NCI-H2029 treated with DMSO at 0.1 percent for 48 hours (cell line): ENCODE results near the gene KIFC1.

Experiments
- DNase-seq: peaks from one replicate; lab custom pipeline; 2025; lab: John Stamatoyannopoulos, UW

The KIFC1 gene

DNA sequence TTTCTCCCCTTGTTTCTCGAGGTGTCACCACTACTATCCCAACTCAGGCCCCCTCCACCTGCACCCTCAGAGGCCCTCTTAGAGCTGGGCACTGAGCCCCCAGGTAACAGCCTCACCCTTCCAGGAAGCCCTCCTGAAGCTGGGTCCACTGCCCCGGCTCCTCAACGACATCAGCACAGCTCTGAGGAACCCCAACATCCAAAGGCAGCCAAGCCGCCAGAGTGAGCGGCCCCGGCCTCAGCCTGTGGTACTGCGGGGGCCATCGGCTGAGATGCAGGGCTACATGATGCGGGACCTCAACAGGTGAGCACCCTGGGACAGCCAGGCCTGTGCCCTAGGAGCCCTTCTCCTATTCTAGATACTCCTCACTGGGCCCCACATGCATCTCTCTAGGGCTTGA lies 49.8 kb downstream of the KIFC1 start:
- DNase-seq, result no peak

DNA sequence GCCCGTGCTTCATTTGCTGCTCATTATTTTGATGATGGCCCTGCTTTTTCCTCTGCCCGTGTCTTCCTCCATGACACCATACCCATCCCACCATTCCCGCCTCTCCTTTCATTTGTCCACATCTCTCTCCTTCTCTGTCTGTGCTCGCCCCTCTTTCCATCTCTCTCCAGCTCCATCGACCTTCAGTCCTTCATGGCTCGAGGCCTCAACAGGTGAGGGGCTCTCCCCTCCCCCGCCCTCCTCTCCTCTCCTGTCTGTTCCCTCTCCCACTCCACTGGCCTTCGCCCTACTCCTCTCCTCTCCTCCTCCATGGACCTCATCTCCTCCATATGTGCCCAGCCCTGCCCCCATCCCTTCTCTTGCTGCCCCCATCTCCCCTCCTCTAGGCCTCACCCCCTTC lies 50.7 kb downstream of the KIFC1 start:
- no peak for DNase-seq

DNA sequence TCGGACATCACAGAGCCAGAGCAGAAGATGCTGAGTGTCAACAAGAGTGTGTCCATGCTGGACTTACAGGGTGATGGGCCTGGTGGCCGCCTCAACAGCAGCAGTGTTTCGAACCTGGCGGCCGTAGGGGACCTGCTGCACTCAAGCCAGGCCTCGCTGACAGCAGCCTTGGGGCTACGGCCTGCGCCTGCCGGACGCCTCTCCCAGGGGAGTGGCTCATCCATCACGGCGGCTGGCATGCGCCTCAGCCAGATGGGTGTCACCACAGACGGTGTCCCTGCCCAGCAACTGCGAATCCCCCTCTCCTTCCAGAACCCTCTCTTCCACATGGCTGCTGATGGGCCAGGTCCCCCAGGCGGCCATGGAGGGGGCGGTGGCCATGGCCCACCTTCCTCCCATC lies 51.4 kb downstream of the KIFC1 start:
- DNase-seq, result no peak

DNA sequence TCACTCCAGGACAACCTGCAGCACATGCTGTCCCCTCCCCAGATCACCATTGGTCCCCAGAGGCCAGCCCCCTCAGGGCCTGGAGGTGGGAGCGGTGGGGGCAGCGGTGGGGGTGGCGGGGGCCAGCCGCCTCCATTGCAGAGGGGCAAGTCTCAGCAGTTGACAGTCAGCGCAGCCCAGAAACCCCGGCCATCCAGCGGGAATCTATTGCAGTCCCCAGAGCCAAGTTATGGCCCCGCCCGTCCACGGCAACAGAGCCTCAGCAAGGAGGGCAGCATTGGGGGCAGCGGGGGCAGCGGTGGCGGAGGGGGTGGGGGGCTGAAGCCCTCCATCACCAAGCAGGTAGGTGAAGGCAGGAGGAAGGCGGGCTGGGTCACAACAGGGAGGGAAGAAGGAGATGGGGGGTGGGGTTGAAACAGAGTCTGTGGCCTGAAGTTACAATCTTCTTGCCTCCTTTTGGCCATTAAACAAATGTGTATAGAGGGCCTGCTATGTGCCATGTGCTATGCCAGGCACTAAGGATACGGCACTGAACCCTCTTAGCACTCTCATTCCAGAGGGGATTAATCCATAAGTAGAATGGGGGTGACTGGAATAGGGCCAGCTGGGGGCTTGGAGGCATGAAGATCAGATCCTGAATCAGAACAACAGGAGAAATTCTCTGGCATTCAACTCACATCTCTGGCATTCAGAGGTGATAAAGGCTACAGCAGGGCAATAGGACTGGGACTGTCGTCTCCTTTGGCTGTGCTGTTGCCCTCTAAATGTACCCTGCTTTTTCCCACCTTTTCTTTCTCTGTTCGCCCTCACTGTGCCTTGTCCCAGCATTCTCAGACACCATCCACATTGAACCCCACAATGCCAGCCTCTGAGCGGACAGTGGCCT lies 52.2 kb downstream of the KIFC1 start:
- no peak for DNase-seq

DNA sequence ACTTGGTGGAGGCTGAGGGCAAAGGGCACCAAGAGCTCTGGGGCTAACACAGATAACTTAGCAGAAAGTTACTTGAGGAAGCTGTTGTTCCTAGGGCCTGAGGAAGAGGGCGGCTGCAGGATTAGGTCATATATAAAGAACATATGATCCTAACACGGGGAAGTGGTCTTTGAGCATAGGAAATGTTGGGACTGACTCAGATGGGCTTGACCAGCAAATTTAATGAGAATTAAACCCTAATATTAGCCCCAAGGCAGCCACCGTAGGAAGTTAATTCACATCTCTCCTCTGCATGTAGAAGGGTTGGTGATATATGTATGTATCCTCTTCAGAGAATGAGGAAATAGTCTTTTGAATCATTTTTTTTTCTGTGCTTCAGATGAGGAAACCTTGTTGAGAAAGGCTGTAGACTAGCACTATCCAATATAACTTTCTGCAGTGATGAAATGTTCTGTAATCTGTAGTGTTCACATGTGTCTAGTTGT lies 53.5 kb downstream of the KIFC1 start:
- DNase-seq, result no peak

DNA sequence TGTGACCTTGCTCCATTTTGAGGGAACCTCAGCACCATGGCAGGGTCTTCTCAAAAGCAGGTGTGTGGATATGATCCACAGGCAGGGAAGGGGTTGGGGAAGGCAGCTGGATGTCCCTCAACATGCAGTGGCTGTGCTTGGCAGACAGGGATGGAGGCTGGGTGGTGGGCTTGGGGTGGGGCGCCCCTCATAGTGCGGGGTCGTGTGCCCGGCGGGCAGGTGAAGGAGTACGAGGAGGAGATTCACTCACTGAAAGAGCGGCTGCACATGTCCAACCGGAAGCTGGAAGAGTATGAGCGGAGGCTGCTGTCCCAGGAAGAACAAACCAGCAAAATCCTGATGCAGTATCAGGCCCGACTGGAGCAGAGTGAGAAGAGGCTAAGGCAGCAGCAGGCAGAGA lies 54.7 kb downstream of the KIFC1 start:
- DNase-seq, result no peak

DNA sequence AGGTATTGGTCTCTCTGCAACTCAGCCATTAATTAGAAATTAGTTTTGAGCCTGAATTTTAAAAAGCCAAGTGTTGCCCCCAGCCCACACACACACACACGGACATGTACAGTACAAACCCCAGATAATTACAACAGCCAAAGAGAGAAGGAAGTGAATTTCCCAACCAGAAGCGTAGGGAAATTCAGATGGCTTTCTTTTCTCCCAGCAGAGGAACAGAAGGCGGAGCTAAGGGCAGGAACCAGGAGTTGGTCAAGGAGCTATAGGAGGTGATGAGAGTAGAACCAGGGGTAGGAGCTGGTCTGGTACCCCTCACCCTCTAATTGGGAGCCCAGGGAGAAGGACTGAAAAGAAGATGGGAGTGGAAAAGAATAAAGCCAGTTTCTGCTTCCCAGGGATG lies 58.8 kb downstream of the KIFC1 start:
- no peak for DNase-seq

DNA sequence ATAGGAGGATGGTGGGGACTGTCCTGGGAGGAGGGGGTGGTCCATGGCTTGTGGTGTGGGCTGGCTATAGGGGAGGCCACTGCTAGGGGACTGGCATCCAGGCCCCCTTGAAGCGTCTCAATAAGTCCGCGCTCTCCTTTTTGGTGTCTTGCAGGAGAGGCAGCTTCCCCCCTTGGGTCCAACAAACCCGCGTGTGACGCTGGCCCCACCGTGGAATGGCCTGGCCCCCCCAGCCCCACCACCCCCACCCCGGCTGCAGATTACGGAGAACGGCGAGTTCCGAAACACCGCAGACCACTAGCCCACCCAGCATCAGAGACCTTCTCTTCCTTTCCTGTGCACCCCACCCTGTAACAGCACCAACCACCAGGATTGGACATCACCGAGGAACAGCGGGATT lies 60.0 kb downstream of the KIFC1 start:
- DNase-seq, result no peak

DNA sequence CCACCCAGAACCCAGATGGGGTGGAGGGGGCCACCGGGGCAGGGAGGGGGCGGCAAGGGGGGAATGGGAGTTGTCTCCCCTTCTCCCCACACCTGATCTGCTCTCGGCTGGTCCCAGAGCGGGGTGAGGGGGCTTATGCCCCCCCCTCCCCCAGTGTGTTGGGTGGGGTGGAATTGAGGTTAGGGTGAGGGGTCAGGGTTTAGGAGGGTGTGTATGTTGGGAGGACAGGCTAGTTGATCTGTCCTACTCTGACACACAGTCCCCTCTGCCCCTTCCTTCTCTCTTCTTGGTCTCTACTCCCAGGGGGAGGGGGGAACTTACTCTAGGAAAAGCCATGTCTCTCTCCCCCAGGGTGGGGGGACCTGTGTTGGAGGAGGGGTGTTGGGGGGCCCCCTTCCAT lies 60.9 kb downstream of the KIFC1 start:
- no peak for DNase-seq

DNA sequence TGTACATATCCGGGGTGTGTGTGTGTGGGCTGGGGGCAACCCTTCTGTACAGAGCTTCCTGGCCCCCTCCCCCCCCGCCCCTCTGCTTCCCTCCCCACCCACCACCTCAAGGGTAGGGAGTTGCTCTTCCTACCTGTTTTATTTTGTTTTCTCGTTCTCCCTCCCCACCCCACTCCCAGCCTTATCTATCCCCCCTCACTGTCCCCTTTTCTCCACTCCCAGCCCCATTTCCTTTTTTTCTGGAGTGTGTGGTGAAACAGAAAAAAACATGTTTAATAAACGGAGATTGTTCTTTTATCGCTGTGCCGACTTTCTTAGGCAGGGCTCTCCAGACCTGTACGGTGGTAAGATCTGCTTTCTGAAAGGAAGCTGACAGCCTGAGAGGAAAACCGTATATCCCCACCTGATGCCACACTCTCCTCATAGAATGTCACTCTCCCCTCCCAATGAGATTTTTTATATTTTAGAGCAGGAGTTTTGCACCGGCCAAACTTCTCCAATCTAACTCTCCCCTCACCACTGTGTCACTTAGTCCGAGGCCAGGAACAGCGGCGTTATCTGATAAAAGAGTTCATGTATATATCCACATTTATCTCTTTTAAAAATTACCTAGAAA lies 61.9 kb downstream of the KIFC1 start:
- DNase-seq, result no peak

DNA sequence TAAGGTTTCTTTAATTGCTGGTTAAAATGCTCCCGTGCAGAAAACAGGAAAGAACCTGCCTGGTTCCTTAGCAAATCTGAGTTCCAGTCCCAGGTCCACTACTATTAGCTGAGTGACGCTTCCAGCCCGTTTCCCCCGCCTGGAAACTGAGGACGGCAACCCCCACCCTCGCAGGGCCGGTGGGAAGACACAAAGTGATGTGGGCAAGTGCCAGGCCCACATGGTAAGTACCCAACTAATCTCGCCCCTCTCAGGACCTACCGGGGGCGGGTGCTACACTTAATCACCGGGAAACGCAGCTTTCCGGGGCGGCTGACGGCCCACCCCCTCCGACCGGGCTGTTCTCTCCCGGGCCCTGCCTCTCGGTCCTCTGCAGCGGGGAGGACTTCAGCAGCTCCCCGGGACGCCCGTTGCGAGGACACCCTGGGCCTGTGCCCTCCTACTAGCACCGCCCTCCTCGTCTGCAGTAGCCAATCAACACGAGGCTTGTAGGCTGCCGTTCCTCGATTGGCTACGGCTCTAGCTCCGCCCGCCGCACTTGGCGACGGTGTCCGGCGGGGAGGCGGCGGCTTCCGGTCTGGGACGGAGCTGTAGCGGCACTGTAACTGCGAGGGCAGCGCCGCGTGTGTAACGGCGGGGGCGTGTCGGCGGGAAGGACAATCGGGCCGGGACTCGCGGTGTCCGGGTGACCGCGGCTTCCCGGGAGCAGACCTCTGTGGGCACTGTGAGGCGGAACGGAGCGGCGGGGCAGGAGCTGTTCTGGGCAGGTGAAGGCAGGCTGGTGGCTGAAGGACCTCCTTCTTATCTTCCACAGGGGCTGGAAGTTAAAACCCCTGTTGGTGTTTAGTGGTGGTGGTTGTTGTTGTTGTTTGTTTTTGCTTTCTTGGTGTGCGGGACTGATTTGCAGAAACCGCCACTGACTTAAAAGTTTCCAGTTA lies 62.7 kb downstream of the KIFC1 start, which contains the start of gene ZBTB9:
Gene ZBTB9 (plus strand): TSS at position 568 of the 938 bp plus-strand sequence. CDS start 525 bp downstream, outside the sequence.
- peak; percentile 90 for DNase-seq

DNA sequence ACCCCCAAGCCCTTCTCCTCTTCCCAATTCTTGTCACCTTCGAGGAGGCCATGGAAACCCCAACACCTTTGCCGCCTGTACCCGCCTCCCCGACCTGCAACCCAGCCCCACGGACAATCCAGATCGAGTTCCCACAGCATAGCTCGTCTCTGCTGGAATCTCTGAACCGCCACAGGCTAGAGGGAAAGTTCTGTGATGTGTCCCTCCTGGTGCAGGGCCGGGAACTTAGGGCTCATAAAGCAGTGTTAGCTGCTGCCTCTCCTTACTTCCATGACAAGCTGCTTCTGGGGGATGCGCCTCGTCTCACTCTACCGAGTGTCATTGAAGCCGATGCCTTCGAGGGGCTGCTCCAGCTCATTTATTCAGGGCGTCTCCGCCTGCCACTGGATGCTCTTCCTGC lies 63.4 kb downstream of the KIFC1 start:
- DNase-seq, result no peak

DNA sequence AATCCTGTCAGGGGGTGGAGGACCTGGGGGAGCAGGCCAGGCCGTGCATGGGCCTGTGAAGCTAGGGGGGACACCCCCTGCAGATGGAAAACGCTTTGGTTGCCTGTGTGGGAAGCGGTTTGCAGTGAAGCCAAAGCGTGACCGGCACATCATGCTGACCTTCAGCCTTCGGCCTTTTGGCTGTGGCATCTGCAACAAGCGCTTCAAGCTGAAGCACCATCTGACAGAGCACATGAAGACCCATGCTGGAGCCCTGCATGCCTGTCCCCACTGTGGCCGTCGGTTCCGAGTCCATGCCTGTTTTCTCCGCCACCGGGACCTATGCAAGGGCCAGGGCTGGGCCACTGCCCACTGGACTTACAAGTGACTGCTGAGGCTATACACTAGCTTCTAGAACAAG lies 64.5 kb downstream of the KIFC1 start:
- no peak for DNase-seq

DNA sequence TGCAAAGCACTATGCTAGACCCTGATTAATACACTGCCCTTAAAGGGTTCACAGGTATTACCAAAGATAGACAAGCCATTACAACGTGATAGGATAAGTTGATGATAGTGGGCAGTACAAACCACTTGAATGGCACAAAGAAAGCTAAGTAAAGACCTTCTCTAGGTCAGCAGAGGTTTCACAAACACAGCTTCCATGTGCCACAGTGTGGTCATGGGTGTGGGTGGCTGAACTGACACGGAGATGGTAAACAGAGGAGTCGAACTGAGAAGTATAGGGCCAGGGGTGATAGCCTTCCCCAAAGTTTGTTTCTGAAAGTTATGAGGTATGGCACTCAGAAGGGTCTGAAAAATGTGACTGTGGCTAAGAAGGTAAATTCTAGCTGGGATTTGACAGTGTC lies 67.1 kb downstream of the KIFC1 start:
- no peak for DNase-seq

DNA sequence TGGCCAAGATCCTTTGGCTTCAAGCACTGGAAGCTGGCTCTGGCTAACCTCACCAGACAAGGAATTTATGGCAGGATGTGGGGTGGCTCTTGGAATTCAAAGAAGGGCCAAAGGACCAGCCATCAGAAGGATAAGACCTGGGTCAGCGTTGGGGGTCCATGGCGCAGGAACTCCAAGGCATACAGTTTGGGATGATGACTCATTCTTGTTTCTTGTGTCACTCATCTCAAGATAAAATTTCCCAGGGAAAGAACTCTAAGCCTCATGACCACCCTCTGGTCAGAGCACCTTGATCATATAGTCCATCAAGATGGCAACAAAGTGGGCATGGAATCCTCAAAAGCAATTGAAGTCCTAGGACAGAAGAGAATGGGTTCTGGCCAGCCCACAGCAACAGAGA lies 67.6 kb downstream of the KIFC1 start:
- DNase-seq, result no peak
